Measurements from ENCODE around the gene PPP2R1B. TPM values are rescaled to one million over a fixed set of nuclear protein-coding genes. Genes with fewer than 3 reads are reported as not detected.

The PPP2R1B gene
- total and polyA plus RNA-seq, 2 of the 8 experiments (the other 6 are each of a cell fraction or from before 2014, with no cell fraction given): 25.8 to 87.0 TPM

DNA sequence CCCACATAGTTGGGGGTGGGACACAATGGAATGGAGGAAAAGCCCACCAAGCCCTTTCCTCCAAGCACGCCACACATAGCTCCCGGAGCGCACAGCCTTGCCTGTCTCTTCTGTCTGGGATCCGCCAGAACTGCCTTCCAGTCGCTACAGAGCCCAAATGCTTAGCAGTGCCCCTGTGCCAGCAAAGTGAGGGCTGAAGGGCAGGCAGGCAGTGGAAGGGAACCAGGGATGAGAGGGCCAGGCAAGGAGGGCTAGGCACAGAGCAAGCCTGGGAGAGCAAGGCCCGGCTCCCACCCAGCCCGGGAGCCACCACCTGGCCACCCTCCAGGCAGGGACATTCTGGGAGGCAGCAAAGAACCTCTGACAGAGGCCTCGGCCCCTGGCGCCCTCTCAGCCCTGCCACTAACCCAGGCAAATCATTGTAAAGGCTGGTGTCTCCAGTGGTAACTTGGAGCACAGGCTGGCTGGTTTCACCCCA lies 32.5 kb downstream of the PPP2R1B start:
- Histone ChIP-seq H3K4me1 (replicated peaks in 1 of 4; ENCODE audit: control insufficient read depth in 3 of 4, insufficient read depth in 4 of 4, low read length in 3 of 4) (peaks cover 0 to 19% (median 5%) of the 10 kb centered on the region in 4 experiments; a peak in 6 of 7 replicates), H3K27me3 (replicated peaks in 1 of 4; ENCODE audit: control insufficient read depth in 3 of 4, extremely low read depth in 1 of 4, insufficient read depth in 3 of 4, low read length in 3 of 4) (no peaks in the 10 kb centered on the region), H3K14ac (ENCODE audit: insufficient read length) (no peak overlapping the region), H3K9ac (replicated peaks in 1 of 4; ENCODE audit: extremely low read depth in 1 of 4, low read depth in 3 of 4, low read length in 3 of 4) (no peak overlapping the region), H3K4me2 (ENCODE audit: insufficient read depth in 1 of 2, low read depth in 2 of 2, low read length in 2 of 2) (no peak overlapping the region), H2BK5ac (ENCODE audit: low read depth, low read length) (no peak overlapping the region), H4K8ac (ENCODE audit: extremely low read depth, insufficient read depth, low read length) (peak overlapping the region; percentile 58; the same call in 1 of the 2 replicates), H3K4ac (replicated peaks; ENCODE audit: insufficient read length, low read depth, low read length) (no peak overlapping the region), H3K36me3 (ENCODE audit: control insufficient read depth in 2 of 4, insufficient read depth in 4 of 4, low read length in 3 of 4) (0 out of 8 replicates have a peak, but pooled peaks cover 0 to 3% (median 0%) of the 10 kb centered on the region in 4 experiments), H3K4me3 (ENCODE audit: extremely low read depth in 1 of 4, insufficient read depth in 2 of 4, low read depth in 3 of 4, low read length in 4 of 4) (no peak overlapping the region), H2BK120ac (replicated peaks; ENCODE audit: low read depth, low read length) (no peak overlapping the region), H4K5ac (ENCODE audit: insufficient read length, low read depth, low read length) (no peak overlapping the region), H3K56ac (replicated peaks; ENCODE audit: insufficient read length, low read depth, low read length) (no peak overlapping the region), H2BK15ac (ENCODE audit: low read length) (no peak overlapping the region), H3K18ac (ENCODE audit: extremely low read depth, low read length) (no peak overlapping the region), H3K27ac (ENCODE audit: low read depth, low read length) (no peak overlapping the region), H4K91ac (replicated peaks; ENCODE audit: insufficient read length, low read length) (no peak overlapping the region), H3K23ac (ENCODE audit: insufficient read length) (no peak overlapping the region), H3K23me2 (ENCODE audit: low read depth, low read length) (no peaks in the 10 kb centered on the region), H2AK5ac (ENCODE audit: low read depth, low read length) (no peak overlapping the region), H4K20me1 (replicated peaks in 1 of 2; ENCODE audit: control insufficient read depth in 1 of 2, insufficient read depth in 2 of 2, low read length in 2 of 2) (peaks cover 1 to 4% of the 10 kb centered on the region in 2 experiments), H2AFZ (ENCODE audit: low read length) (no peak overlapping the region), H3K79me1 (ENCODE audit: low read depth, low read length) (0 out of 2 replicates have a peak, but pooled peaks cover 5% of the 10 kb centered on the region), H3K9me3 (ENCODE audit: insufficient read depth in 2 of 2, low read depth in 1 of 2, low read length in 1 of 2) (no peaks in the 10 kb centered on the region), H2BK12ac (ENCODE audit: low read depth, low read length) (0 out of 2 replicates have a peak overlapping the region, but pooled peaks have one; percentile 3), H2BK20ac (ENCODE audit: low read length) (no peak overlapping the region), H3K79me2 (ENCODE audit: control insufficient read depth in 1 of 2, insufficient read depth in 2 of 2, low read length in 2 of 2) (no peaks in the 10 kb centered on the region)
- TF ChIP-seq POLR2A (IDR thresholded peaks at IDR 0.05; ENCODE audit: control extremely low read depth in 1 of 2, low read depth in 2 of 2, low read length in 2 of 2) (0 out of 3 replicates have a peak, but pooled peaks of 1 of the 2 experiments have one; percentile 20), CBX8 (IDR thresholded peaks at IDR 0.05; ENCODE audit: borderline replicate concordance, low read depth, low read length) (no peak)
- FAIRE-seq (no peak), DNase-seq (ENCODE audit: low read depth in 1 of 2, low spot score in 2 of 2) (no peak)
- WGBS, 2 experiments (ENCODE audit: extremely low coverage in 1 of 2, insufficient coverage in 1 of 2, insufficient read length in 1 of 2, insufficient replicate concordance in 2 of 2, low coverage in 1 of 2, low lambda C conversion rate in 2 of 2, missing lambda C conversion rate in 1 of 2): 84% methylated on average over 9 of the region's 9 CpGs; no CpG with 5 or more reads in 1 of the 2 experiments
- CTCF ChIA-PET (ENCODE audit: partially characterized antibody): interaction anchor here (0.5 to 3.3 kb wide), 13 partner anchors 9 to 167 kb away, joined by 3 to 20 read pairs (median 4); no protein-coding TSS in a partner anchor
- POLR2A ChIA-PET (ENCODE audit: partially characterized antibody): interaction anchor here (0.6 to 3.3 kb wide), 7 partner anchors 10 to 37 kb away, joined by 3 to 12 read pairs (median 5); partner anchors contain the start of gene PPP2R1B

All from H1 (cell line).